Ovary (tissue), 9 donors: Measurements from ENCODE around the gene ABCB6. TPM values are rescaled to one million over a fixed set of nuclear protein-coding genes. Genes with fewer than 3 reads are reported as not detected.

Experiments used
- DNase-seq, 5 donors: peaks; one replicate each; pipeline ENCODE4 v3.0.0-alpha.2; 2019 to 2020
- H3K27ac ChIP-seq, 2 donors: fragments of 200-600 bp; one replicate each; pipeline versions ENCODE4 v1.5.1 to v1.8.0; 2019 to 2022
- H3K27me3 ChIP-seq: fragments of 200-600 bp; one replicate; pipeline ENCODE4 v1.8.0; 2022
- H3K36me3 ChIP-seq: fragments of 200-600 bp; sonication (generic); one replicate; pipeline ENCODE4 v1.5.1; 2019
- H3K4me1 ChIP-seq: one replicate; pipeline ENCODE4 v1.8.1; 2013; ENCODE audit warnings: mild to moderate bottlenecking, moderate library complexity; ENCODE audit not compliant: insufficient read depth
- H3K4me3 ChIP-seq: fragments of 200-600 bp; sonication (generic); one replicate; pipeline ENCODE4 v1.5.1; 2017
- H3K9me3 ChIP-seq, 2 donors: fragments of 200-600 bp in 1 of 2; sonication (generic) in 1 of 2; one replicate each; pipeline versions ENCODE4 v1.5.1 to v1.8.1; 2013 to 2019; ENCODE audit warnings: mild to moderate bottlenecking in 1 of 2, moderate library complexity in 1 of 2
- CTCF ChIP-seq, 3 donors: fragments of 450-650 bp in 2 of 3; fragments of 200-600 bp in 1 of 3; IDR thresholded peaks; one replicate each; pipeline versions ENCODE4 v1.5.1 to v1.8.0; 2016 to 2022; ENCODE audit warnings: antibody characterized with exemption in 3 of 3, mild to moderate bottlenecking in 1 of 3
- EP300 ChIP-seq: sonication (generic); formaldehyde crosslinking; IDR thresholded peaks from one replicate; pipeline ENCODE4 v1.6.1; 2017; ENCODE audit warnings: antibody characterized with exemption
- POLR2A ChIP-seq: fragments of 450-650 bp; IDR thresholded peaks from one replicate; pipeline ENCODE4 v1.6.1; 2017; ENCODE audit warnings: antibody characterized with exemption, mild to moderate bottlenecking, moderate library complexity
- WGBS, 3 donors: extraction: QIAGEN DNeasy Blood & Tissue Kit in 1 of 3; methylation state at CpG; one replicate each; pipeline versions ENCODE4 v1.1.5 to v1.1.7; 2013 to 2017; 5-methylcytosine and 5-hydroxymethylcytosine counted together
- intact Hi-C, 4 donors: fragments of 100-400 bp; cut with DNase I; formaldehyde crosslinking; loops; one replicate each; pipeline versions ENCODE4 v1.11.0 to v1.15.1; 2022 to 2023
- polyA plus RNA-seq, 2 donors: library from polyadenylated mRNA; stranded (reverse); fragments of 200-250 nt in 1 of 2; fragments of 350-450 nt in 1 of 2; fragmentation: Illumina TruSeq in 1 of 2; extraction: RNeasy Lipid Tissue Mini Kit (QIAGEN cat#74804) in 1 of 2; gene quantifications; one replicate each; pipeline ENCODE4 v1.2.3, GENCODE V29; 2013 to 2014
- total RNA-seq, 7 donors: library from RNA; depleted of rRNA in 2 of 7; stranded (reverse); fragments of >200 nt in 2 of 7; fragmentation: NEBNext Ultra II Directional in 3 of 7; extraction: Animal tissue kit (Norgen Biotek cat#: 25700) in 3 of 7; gene quantifications; one replicate each; pipeline versions ENCODE4 v1.1.0 to v1.2.4, GENCODE V29; 2016 to 2023
- donor health status: DM: no; HTN: no; CAD: no; lungs with moderate emphysema.
- donor health status: DM: no; HTN: no; CAD: no.
- donor health status: Bipolar disorder and iron deficiency.
- donor health status: DM: yes; HTN: yes; CAD: no.
- donor health status: DM: no; HTN: no; CAD: no.
- donor health status: DM: yes; HTN: yes; CAD: no.

Gene ABCB6
- total and polyA plus RNA-seq, 9 donors = 12.0 to 64.5 (median 35.9) TPM

GRCh38 chr2:219221957-219222518 lies 3.3 kb upstream of the ABCB6 start:
- DNase-seq = no peak
- TF ChIP-seq CTCF (IDR thresholded peaks at IDR 0.05) (no peak), EP300 (no peak), POLR2A (no peak)
- Histone ChIP-seq H3K4me3 (no peak overlapping the region), H3K4me1 (peaks cover 2% of the 10 kb centered on the region), H3K27me3 (no peaks in the 10 kb centered on the region), H3K36me3 (no peaks in the 10 kb centered on the region), H3K9me3 (no peaks in the 10 kb centered on the region), H3K27ac (no peak overlapping the region)
- intact Hi-C loops = no loop called here
- WGBS, 3 donors = 88 to 92% (median 88%) methylated on average over 16 of the region's 16 CpGs

- H3K4me3 ChIP-seq = no peak overlapping the region
- no peak overlapping the region for H3K27ac ChIP-seq
- intact Hi-C loops = no loop called here
- no peaks in the 10 kb centered on the region for H3K36me3 ChIP-seq
- TF ChIP-seq POLR2A (no peak), CTCF (IDR thresholded peaks at IDR 0.05) (no peak), EP300 (no peak)
- peaks cover 2% of the 10 kb centered on the region for H3K4me1 ChIP-seq
- DNase-seq = peak in 3 of 5 donors; percentile 42 to 58 (median 51)
- no peaks in the 10 kb centered on the region for H3K27me3 ChIP-seq
- WGBS, 3 donors = 85 to 90% (median 86%) methylated on average over 19 of the region's 19 CpGs
- no peaks in the 10 kb centered on the region for H3K9me3 ChIP-seq
Measured at GRCh38 chr2:219220652-219221402, 2.1 kb upstream of the ABCB6 start.

- Histone ChIP-seq H3K4me1 (peaks cover 2% of the 10 kb centered on the region), H3K36me3 (no peaks in the 10 kb centered on the region), H3K9me3 (no peaks in the 10 kb centered on the region), H3K27me3 (no peaks in the 10 kb centered on the region), H3K27ac (peak overlapping the region in 1 of 2 donors; percentile 88), H3K4me3 (no peak overlapping the region)
- WGBS, 3 donors = 80 to 88% (median 86%) methylated on average over 18 of the region's 18 CpGs
- intact Hi-C loops = loop anchor here in 2 of 4 donors (5.0 kb wide), 2 partner anchors 38 to 43 kb away; partner anchors contain the start of genes CNPPD1 (in 1 of the 2) and RETREG2 (in 1 of the 2)
- DNase-seq = peak in 3 of 5 donors; percentile 45 to 50 (median 48)
- TF ChIP-seq CTCF (IDR thresholded peaks at IDR 0.05) = no peak
- no peak for TF ChIP-seq POLR2A
- TF ChIP-seq EP300 = no peak
Measured at GRCh38 chr2:219219784-219220532, 1.2 kb upstream of the ABCB6 start.

- no peaks in the 10 kb centered on the region for H3K36me3 ChIP-seq
- no peaks in the 10 kb centered on the region for H3K27me3 ChIP-seq
- peak overlapping the region; percentile 53 for H3K4me3 ChIP-seq
- H3K4me1 ChIP-seq = peaks cover 2% of the 10 kb centered on the region
- WGBS, 3 donors = 0 to 1% (median 0%) methylated on average over 15 to 37 of the region's 37 CpGs
- peak; percentile 63 to 78 (median 76) for DNase-seq
- peak overlapping the region; percentile 54 to 88 for H3K27ac ChIP-seq
- intact Hi-C loops = loop anchor here in 2 of 4 donors (5.0 kb wide), 2 partner anchors 36 to 41 kb away; partner anchors contain the start of genes CNPPD1 (in 1 of the 2) and RETREG2 (in 1 of the 2)
- TF ChIP-seq POLR2A (no peak), CTCF (IDR thresholded peaks at IDR 0.05) (peak in 1 of 3 donors; percentile 12)
- no peaks in the 10 kb centered on the region for H3K9me3 ChIP-seq
Measured at GRCh38 chr2:219218217-219218731, 484 bp downstream of the ABCB6 start.
